GM19099 (cell line): ENCODE data around the gene MT1F.

ENCODE experiments used
- POLR2A ChIP-seq: IDR thresholded peaks from 3 replicates; pipeline ENCODE4 v1.6.1; 2011; ENCODE audit warnings: low read depth; ENCODE audit not compliant: insufficient read length; ENCODE audit errors: extremely low read depth

The MT1F gene

GRCh38 chr16:56657555-56658326 is at the start of gene MT1F:
Gene MT1F, plus strand, starts transcription at chr16:56657959. Its CDS starts 100 bp downstream, at chr16:56658059.
- TF ChIP-seq POLR2A, result no peak

GRCh38 chr16:56608043-56608875 is 49.5 kb upstream of the MT1F start, which contains the start of gene MT2A:
Gene MT2A, plus strand, starts transcription at chr16:56608584. Its CDS starts 72 bp downstream, at chr16:56608656.
- peak; percentile 79 for TF ChIP-seq POLR2A

GRCh38 chr16:56608876-56609462 is 48.8 kb upstream of the MT1F start:
- TF ChIP-seq POLR2A, result no peak

- TF ChIP-seq POLR2A, result peak; percentile 37
Measured at GRCh38 chr16:56609463-56609921, 48.3 kb upstream of the MT1F start.

- TF ChIP-seq POLR2A, result peak; percentile 42
Measured at GRCh38 chr16:56610017-56610608, 47.6 kb upstream of the MT1F start.

- no peak for TF ChIP-seq POLR2A
Measured at GRCh38 chr16:56610609-56611111, 47.1 kb upstream of the MT1F start.

- TF ChIP-seq POLR2A, result no peak
Measured at GRCh38 chr16:56611281-56611833, 46.4 kb upstream of the MT1F start.

GRCh38 chr16:56613706-56614105 is 44.1 kb upstream of the MT1F start:
- TF ChIP-seq POLR2A, result no peak

GRCh38 chr16:56614549-56614991 is 43.2 kb upstream of the MT1F start:
- TF ChIP-seq POLR2A, result no peak

- TF ChIP-seq POLR2A, result no peak
Measured at GRCh38 chr16:56615353-56615752, 42.4 kb upstream of the MT1F start.

GRCh38 chr16:56616608-56617211 is 41.0 kb upstream of the MT1F start:
- TF ChIP-seq POLR2A, result no peak

GRCh38 chr16:56617212-56618085 is 40.3 kb upstream of the MT1F start:
- no peak for TF ChIP-seq POLR2A

- TF ChIP-seq POLR2A, result no peak
Measured at GRCh38 chr16:56618138-56618537, 39.6 kb upstream of the MT1F start.
